ENCODE data around the gene FAT1. TPM values are rescaled to one million over a fixed set of nuclear protein-coding genes. Genes with fewer than 3 reads are reported as not detected.

FAT1 gene
- total and polyA plus RNA-seq, 9 of the 15 experiments (the other 6 are each of a cell fraction or from before 2014, with no cell fraction given): 6.0 to 38.4 (median 21.4) TPM

GRCh38 chr4:186758929-186759682 lies 35.5 kb upstream of the FAT1 start (continued):
- peak; percentile 79 for TF ChIP-seq MYBL2 (IDR thresholded peaks at IDR 0.05; ENCODE audit: low read depth)
- no peak for TF ChIP-seq MYBL2 (CRISPR knock-in tag; IDR thresholded peaks at IDR 0.05; ENCODE audit: borderline replicate concordance)
- 0 out of 4 replicates have a peak, but pooled peaks of 1 of the 2 experiments have one; percentile 6 for TF ChIP-seq RCOR1 (IDR thresholded peaks at IDR 0.05; ENCODE audit: borderline replicate concordance in 1 of 2, low read depth in 2 of 2, low read length in 2 of 2)
- TF ChIP-seq BHLHE40 (IDR thresholded peaks at IDR 0.05; ENCODE audit: low read length): peak; percentile 72
- TF ChIP-seq XRCC5 (IDR thresholded peaks at IDR 0.05; ENCODE audit: low read depth, low read length): no peak
- peak; percentile 47; the same call in 1 of the 2 replicates for TF ChIP-seq ELF1 (tag; IDR thresholded peaks at IDR 0.05)
- TF ChIP-seq CHD2 (IDR thresholded peaks at IDR 0.05; ENCODE audit: low read depth, low read length): peak; percentile 95
- no peak for TF ChIP-seq GTF2E2 (tag; IDR thresholded peaks at IDR 0.05)
- TF ChIP-seq THAP7 (CRISPR knock-in tag; IDR thresholded peaks at IDR 0.05): no peak
- TF ChIP-seq TAF1 (IDR thresholded peaks at IDR 0.05; ENCODE audit: control insufficient read depth, extremely low read depth, insufficient read depth, low read length, severe bottlenecking): peak; percentile 52
- no peak for TF ChIP-seq ZNF224 (CRISPR knock-in tag; IDR thresholded peaks at IDR 0.05)
- no peak for TF ChIP-seq PHF20 (IDR thresholded peaks at IDR 0.05; ENCODE audit: partially characterized antibody)
- no peak for TF ChIP-seq COPS2 (conservative IDR thresholded peaks at IDR 0.05)
- TF ChIP-seq CREM (IDR thresholded peaks at IDR 0.05; ENCODE audit: low read depth): peak; percentile 65
- no peak for TF ChIP-seq E2F3 (CRISPR knock-in tag; IDR thresholded peaks at IDR 0.05)
- TF ChIP-seq RBM25 (IDR thresholded peaks at IDR 0.05; ENCODE audit: low read depth, low read length, severe bottlenecking): peak; percentile 34
- peak; percentile 73 for TF ChIP-seq ARHGAP35 (IDR thresholded peaks at IDR 0.05; ENCODE audit: partially characterized antibody)
- TF ChIP-seq HEY1 (CRISPR knock-in tag; IDR thresholded peaks at IDR 0.05; ENCODE audit: borderline replicate concordance): no peak
- peak in 1 of 2 experiments; percentile 47; a peak in 1 of 4 replicates for TF ChIP-seq HDAC1 (IDR thresholded peaks at IDR 0.05)
- TF ChIP-seq BRF2 (IDR thresholded peaks at IDR 0.05; ENCODE audit: borderline replicate concordance, insufficient read depth, insufficient read length): no peak
- peak; percentile 11 for TF ChIP-seq NFYB (IDR thresholded peaks at IDR 0.05; ENCODE audit: extremely low read depth, insufficient read length)
- TF ChIP-seq USF1 (CRISPR knock-in tag; IDR thresholded peaks at IDR 0.05): peak; percentile 55
- TF ChIP-seq E2F4 (CRISPR knock-in tag; IDR thresholded peaks at IDR 0.05; ENCODE audit: low read depth): no peak
- no peak for TF ChIP-seq ZNF41 (CRISPR knock-in tag; conservative IDR thresholded peaks at IDR 0.05)
- TF ChIP-seq HLTF (IDR thresholded peaks at IDR 0.05): no peak
- TF ChIP-seq ZNF311 (CRISPR knock-in tag; IDR thresholded peaks at IDR 0.05): no peak
- no peak for TF ChIP-seq ASH1L (IDR thresholded peaks at IDR 0.05; ENCODE audit: borderline replicate concordance, low read depth, partially characterized antibody)
